Activated CD4-positive, alpha-beta T cell treated with anti-CD3 and anti-CD28 coated beads, Interleukin-2, amount 10 ng/mL, durations not matched to agents 7 days and 5 days (primary cell): ENCODE data around the gene ZNF839. TPM values are rescaled to one million over a fixed set of nuclear protein-coding genes. Genes with fewer than 3 reads are reported as not detected.
A peak's percentile ranks its signal among the peaks of the same experiment; 100 is the strongest.
"Not testable (repeated sequence)": the region's sequence is repeated elsewhere in the genome, so short reads cannot be mapped to it uniquely, and the experiment has no call there.

Experiments used
- CTCF ChIA-PET: fragments of 350-600 bp; sonication (Branson Sonifier 250); formaldehyde crosslinking; loops from one replicate; lab custom pipeline; 2021; ENCODE audit warnings: antibody characterized with exemption; lab: Charles Lee
- POLR2A ChIA-PET: fragments of 350-600 bp; sonication (Branson Sonifier 250); formaldehyde crosslinking; loops from one replicate; lab custom pipeline; 2021; ENCODE audit warnings: antibody characterized with exemption; lab: Charles Lee
- DNase-seq: peaks from one replicate; pipeline ENCODE4 v3.0.0-alpha.2; 2020
- H3K27ac Mint-ChIP-seq: one replicate; pipeline ENCODE4 v1.8.0; 2021; ENCODE audit warnings: mild to moderate bottlenecking, moderate library complexity, mixed read lengths
- H3K27me3 Mint-ChIP-seq: one replicate; pipeline ENCODE4 v1.8.0; 2021; ENCODE audit warnings: mixed read lengths
- H3K36me3 Mint-ChIP-seq: one replicate; pipeline ENCODE4 v1.8.0; 2021; ENCODE audit warnings: low read depth, mixed read lengths
- H3K4me1 Mint-ChIP-seq: one replicate; pipeline ENCODE4 v1.8.0; 2021; ENCODE audit warnings: mixed read lengths
- H3K4me3 Mint-ChIP-seq: one replicate; pipeline ENCODE4 v1.8.0; 2021; ENCODE audit warnings: mild to moderate bottlenecking, moderate library complexity, mixed read lengths
- H3K9me3 Mint-ChIP-seq: one replicate; pipeline ENCODE4 v1.8.0; 2021; ENCODE audit warnings: mixed read lengths
- total RNA-seq, 2 experiments: library from RNA; stranded (reverse); gene quantifications; one replicate each; pipeline ENCODE4 v1.2.3, GENCODE V29; 2021

The ZNF839 gene
- total RNA-seq, 2 experiments from 2014 or later: 14.8 to 18.8 TPM

- H3K4me3 Mint-ChIP-seq, POLR2A ChIA-PET, H3K4me1 Mint-ChIP-seq, H3K27me3 Mint-ChIP-seq, H3K9me3 Mint-ChIP-seq, H3K27ac Mint-ChIP-seq, DNase-seq: not testable (repeated sequence)
- CTCF ChIA-PET: interaction anchor here (0.6 to 1.2 kb wide), 2 partner anchors 15 to 16 kb away, joined by 3 to 4 read pairs; no protein-coding TSS in a partner anchor
- peaks cover 34% of the 10 kb centered on the region for H3K36me3 Mint-ChIP-seq
Measured at GRCh38 chr14:102351593-102351992, 32.0 kb downstream of the ZNF839 start.

- H3K4me1 Mint-ChIP-seq: no peaks in the 10 kb centered on the region
- no peaks in the 10 kb centered on the region for H3K27me3 Mint-ChIP-seq
- H3K27ac Mint-ChIP-seq: no peak overlapping the region
- H3K9me3 Mint-ChIP-seq: no peaks in the 10 kb centered on the region
- ChIA-PET CTCF (interaction anchor here (0.6 to 1.5 kb wide), 2 partner anchors 16 to 35 kb away, joined by 3 to 7 read pairs; no protein-coding TSS in a partner anchor), POLR2A (no interaction called here)
- H3K36me3 Mint-ChIP-seq: peaks cover 38% of the 10 kb centered on the region
- H3K4me3 Mint-ChIP-seq: no peak overlapping the region
- DNase-seq: no peak
Measured at GRCh38 chr14:102352213-102352612, 32.7 kb downstream of the ZNF839 start.

- H3K27me3 Mint-ChIP-seq: no peaks in the 10 kb centered on the region
- ChIA-PET CTCF (interaction anchor here (0.6 to 1.5 kb wide), 3 partner anchors 17 to 98 kb away, joined by 4 to 7 read pairs (median 4); no protein-coding TSS in a partner anchor), POLR2A (no interaction called here)
- H3K27ac Mint-ChIP-seq: no peak overlapping the region
- DNase-seq: no peak
- no peaks in the 10 kb centered on the region for H3K9me3 Mint-ChIP-seq
- no peak overlapping the region for H3K4me3 Mint-ChIP-seq
- peaks cover 42% of the 10 kb centered on the region for H3K36me3 Mint-ChIP-seq
- H3K4me1 Mint-ChIP-seq: no peaks in the 10 kb centered on the region
Measured at GRCh38 chr14:102353126-102353619, 33.6 kb downstream of the ZNF839 start.

- Mint-ChIP-seq H3K4me3 (no peak overlapping the region), H3K27ac (no peak overlapping the region), H3K4me1 (peaks cover 7% of the 10 kb centered on the region), H3K36me3 (peaks cover 29% of the 10 kb centered on the region), H3K27me3 (no peaks in the 10 kb centered on the region), H3K9me3 (no peaks in the 10 kb centered on the region)
- no peak for DNase-seq
- POLR2A ChIA-PET: no interaction called here
- CTCF ChIA-PET: interaction anchor here (0.6 to 1.9 kb wide), 3 partner anchors 8 to 20 kb away, joined by 3 to 5 read pairs (median 4); no protein-coding TSS in a partner anchor
Measured at GRCh38 chr14:102356280-102356679, 36.7 kb downstream of the ZNF839 start.

- no peak overlapping the region for H3K4me3 Mint-ChIP-seq
- H3K4me1 Mint-ChIP-seq: peaks cover 16% of the 10 kb centered on the region
- no peaks in the 10 kb centered on the region for H3K9me3 Mint-ChIP-seq
- ChIA-PET CTCF (interaction anchor here (0.6 kb wide), 1 partner anchor 9 kb away, joined by 3 read pairs; no protein-coding TSS in a partner anchor), POLR2A (no interaction called here)
- H3K27ac Mint-ChIP-seq: no peak overlapping the region
- no peaks in the 10 kb centered on the region for H3K27me3 Mint-ChIP-seq
- peaks cover 22% of the 10 kb centered on the region for H3K36me3 Mint-ChIP-seq
- DNase-seq: no peak
Measured at GRCh38 chr14:102359341-102359740, 39.8 kb downstream of the ZNF839 start.

- no peaks in the 10 kb centered on the region for H3K9me3 Mint-ChIP-seq
- H3K27ac Mint-ChIP-seq: no peak overlapping the region
- peaks cover 20% of the 10 kb centered on the region for H3K36me3 Mint-ChIP-seq
- no peaks in the 10 kb centered on the region for H3K27me3 Mint-ChIP-seq
- no peak overlapping the region for H3K4me3 Mint-ChIP-seq
- peaks cover 16% of the 10 kb centered on the region for H3K4me1 Mint-ChIP-seq
- ChIA-PET CTCF (interaction anchor here (1.1 kb wide), 1 partner anchor 10 kb away, joined by 4 read pairs; no protein-coding TSS in a partner anchor), POLR2A (interaction anchor here (0.5 kb wide), 1 partner anchor 343 kb away, joined by 3 read pairs; no protein-coding TSS in a partner anchor)
- DNase-seq: no peak
Measured at GRCh38 chr14:102360388-102360787, 40.8 kb downstream of the ZNF839 start.

GRCh38 chr14:102362084-102362483 is 42.5 kb downstream of the ZNF839 start:
- Mint-ChIP-seq H3K27ac (peak overlapping the region; percentile 98), H3K4me3 (no peak overlapping the region), H3K27me3 (no peaks in the 10 kb centered on the region), H3K4me1 (peaks cover 19% of the 10 kb centered on the region), H3K36me3 (peaks cover 12% of the 10 kb centered on the region), H3K9me3 (no peaks in the 10 kb centered on the region)
- DNase-seq: peak; percentile 10
- ChIA-PET CTCF (interaction anchor here (0.9 to 1.7 kb wide), 4 partner anchors 13 to 51 kb away, joined by 4 to 5 read pairs (median 4); no protein-coding TSS in a partner anchor), POLR2A (interaction anchor here (0.7 to 1.2 kb wide), 3 partner anchors 14 to 517 kb away, joined by 3 read pairs; no protein-coding TSS in a partner anchor)

- Mint-ChIP-seq H3K36me3 (peaks cover 7% of the 10 kb centered on the region), H3K4me3 (no peak within 1 kb of the TSS), H3K27me3 (no peaks in the 10 kb centered on the region), H3K27ac (peak within 1 kb of the TSS; percentile 98), H3K9me3 (no peaks in the 10 kb centered on the region), H3K4me1 (peaks cover 25% of the 10 kb centered on the region)
- peak; percentile 97 for DNase-seq
- ChIA-PET CTCF (interaction anchor here (1.1 to 1.7 kb wide), 3 partner anchors 13 to 28 kb away, joined by 4 to 5 read pairs (median 5); no protein-coding TSS in a partner anchor), POLR2A (interaction anchor here (0.7 to 1.2 kb wide), 3 partner anchors 14 to 516 kb away, joined by 3 read pairs; no protein-coding TSS in a partner anchor)
Measured at GRCh38 chr14:102362545-102363181, 43.1 kb downstream of the ZNF839 start, which contains the start of the genes CINP and TECPR2. Gene CINP, minus strand, starts transcription at chr14:102362890. Its CDS starts 39 bp downstream, at chr14:102362851. Gene TECPR2, plus strand, starts transcription at chr14:102362941. Its CDS starts 13,781 bp downstream, at chr14:102376722.

- H3K4me1 Mint-ChIP-seq: peaks cover 29% of the 10 kb centered on the region
- CTCF ChIA-PET: interaction anchor here (1.1 to 1.7 kb wide), 2 partner anchors 14 to 28 kb away, joined by 4 to 5 read pairs; no protein-coding TSS in a partner anchor
Measured at GRCh38 chr14:102363182-102363943, 43.8 kb downstream of the ZNF839 start.

GRCh38 chr14:102370305-102370809 is 50.8 kb downstream of the ZNF839 start:
- POLR2A ChIA-PET: interaction anchor here (0.6 kb wide), 1 partner anchor 27 kb away, joined by 3 read pairs; no protein-coding TSS in a partner anchor
- H3K36me3 Mint-ChIP-seq: no peaks in the 10 kb centered on the region
- CTCF ChIA-PET: no interaction called here
- H3K9me3 Mint-ChIP-seq: no peaks in the 10 kb centered on the region
- H3K4me3 Mint-ChIP-seq: no peak overlapping the region
- H3K27ac Mint-ChIP-seq: no peak overlapping the region
- DNase-seq: no peak
- peaks cover 25% of the 10 kb centered on the region for H3K4me1 Mint-ChIP-seq
- no peaks in the 10 kb centered on the region for H3K27me3 Mint-ChIP-seq

More at GRCh38 chr14:102363182-102363943, 43.8 kb downstream of the ZNF839 start:
- H3K4me3 Mint-ChIP-seq: no peak overlapping the region
- no peaks in the 10 kb centered on the region for H3K9me3 Mint-ChIP-seq
- H3K27ac Mint-ChIP-seq: peak overlapping the region; percentile 91
- peaks cover 1% of the 10 kb centered on the region for H3K36me3 Mint-ChIP-seq
- DNase-seq: no peak
- POLR2A ChIA-PET: interaction anchor here (0.6 kb wide), 1 partner anchor 12 kb away, joined by 3 read pairs; no protein-coding TSS in a partner anchor
- no peaks in the 10 kb centered on the region for H3K27me3 Mint-ChIP-seq

GRCh38 chr14:102371361-102371760 is 51.8 kb downstream of the ZNF839 start:
- ChIA-PET POLR2A (no interaction called here), CTCF (interaction anchor here (0.7 kb wide), 1 partner anchor 284 kb away, joined by 3 read pairs; no protein-coding TSS in a partner anchor)

GRCh38 chr14:102373110-102373509 is 53.6 kb downstream of the ZNF839 start:
- peaks cover 29% of the 10 kb centered on the region for H3K4me1 Mint-ChIP-seq
- DNase-seq: no peak
- no peaks in the 10 kb centered on the region for H3K27me3 Mint-ChIP-seq
- H3K27ac Mint-ChIP-seq: no peak overlapping the region
- no peaks in the 10 kb centered on the region for H3K9me3 Mint-ChIP-seq
- ChIA-PET POLR2A (no interaction called here), CTCF (no interaction called here)
- peaks cover 3% of the 10 kb centered on the region for H3K36me3 Mint-ChIP-seq
- no peak overlapping the region for H3K4me3 Mint-ChIP-seq

More at GRCh38 chr14:102371361-102371760, 51.8 kb downstream of the ZNF839 start:
- no peak for DNase-seq
- Mint-ChIP-seq H3K4me3 (no peak overlapping the region), H3K9me3 (no peaks in the 10 kb centered on the region), H3K27me3 (no peaks in the 10 kb centered on the region), H3K4me1 (peaks cover 30% of the 10 kb centered on the region), H3K36me3 (no peaks in the 10 kb centered on the region), H3K27ac (no peak overlapping the region)
